ENCODE measurements around the gene HMOX1. TPM values are rescaled to one million over a fixed set of nuclear protein-coding genes. Genes with fewer than 3 reads are reported as not detected.
A peak's percentile ranks its signal among the peaks of the same experiment; 100 is the strongest.

HMOX1 gene
- total and polyA plus RNA-seq, 11 donors, result 2.4 to 126 (median 4.8) TPM

- H3K27me3 ChIP-seq, result no peaks in the 10 kb centered on the region
- H3K4me1 ChIP-seq, result peaks cover 0 to 7% (median 1%) of the 10 kb centered on the region in 12 donors
- H3K36me3 ChIP-seq, result peaks cover 0 to 81% (median 53%) of the 10 kb centered on the region in 9 donors
- no peak overlapping the region for H3K4me3 ChIP-seq
- DNase-seq (peak in 2 of 5 donors; percentile 15 to 61), ATAC-seq (no peak)
- intact Hi-C loops (cut with DNase I), result loop anchor here in 2 of 10 donors (5.0 to 10.0 kb wide), 3 partner anchors 237 to 777 kb away; no protein-coding TSS in a partner anchor
- 92 to 95% (median 94%) methylated on average over 13 to 14 of the region's 14 CpGs for WGBS, 4 donors
- no peaks in the 10 kb centered on the region for H3K9me3 ChIP-seq
- no peak for TF ChIP-seq CTCF (IDR thresholded peaks at IDR 0.05)
- TF ChIP-seq POLR2A (IDR thresholded peaks at IDR 0.05), result no peak
- H3K27ac ChIP-seq, result no peak overlapping the region
Observed at GRCh38 chr22:35344956-35345690, 35.8 kb upstream of the HMOX1 start.

GRCh38 chr22:35345808-35346505, 34.9 kb upstream of the HMOX1 start:
- Histone ChIP-seq H3K27ac (no peak overlapping the region), H3K36me3 (peaks cover 0 to 72% (median 45%) of the 10 kb centered on the region in 9 donors), H3K9me3 (no peaks in the 10 kb centered on the region), H3K4me3 (no peak overlapping the region), H3K27me3 (no peaks in the 10 kb centered on the region), H3K4me1 (peaks cover 0 to 14% (median 8%) of the 10 kb centered on the region in 12 donors)
- ATAC-seq (no peak), DNase-seq (peak in 2 of 5 donors; percentile 16 to 25)
- 89 to 97% (median 94%) methylated on average over 7 to 11 of the region's 11 CpGs for WGBS, 4 donors
- intact Hi-C loops (cut with DNase I), result loop anchor here in 2 of 10 donors (5.0 to 10.0 kb wide), 3 partner anchors 236 to 776 kb away; no protein-coding TSS in a partner anchor
- no peak for TF ChIP-seq POLR2A (IDR thresholded peaks at IDR 0.05)

GRCh38 chr22:35346596-35347220, 34.2 kb upstream of the HMOX1 start:
- peak in 2 of 5 donors; percentile 13 to 46 for DNase-seq
- H3K27me3 ChIP-seq, result no peaks in the 10 kb centered on the region
- H3K4me3 ChIP-seq, result no peak overlapping the region
- H3K9me3 ChIP-seq, result no peaks in the 10 kb centered on the region
- ATAC-seq, result no peak
- 89 to 95% (median 91%) methylated on average over 10 to 19 of the region's 19 CpGs for WGBS, 4 donors
- TF ChIP-seq POLR2A (IDR thresholded peaks at IDR 0.05) (no peak), CTCF (IDR thresholded peaks at IDR 0.05) (no peak)
- no peak overlapping the region for H3K27ac ChIP-seq
- H3K36me3 ChIP-seq, result peaks cover 0 to 65% (median 37%) of the 10 kb centered on the region in 9 donors
- intact Hi-C loops (cut with DNase I), result loop anchor here in 2 of 10 donors (5.0 to 10.0 kb wide), 3 partner anchors 236 to 776 kb away; no protein-coding TSS in a partner anchor
- H3K4me1 ChIP-seq, result peaks cover 0 to 22% (median 11%) of the 10 kb centered on the region in 12 donors

- DNase-seq (peak in 2 of 5 donors; percentile 23 to 46), ATAC-seq (no peak)
- H3K36me3 ChIP-seq, result peaks cover 0 to 57% (median 33%) of the 10 kb centered on the region in 9 donors
- peaks cover 0 to 28% (median 11%) of the 10 kb centered on the region in 12 donors for H3K4me1 ChIP-seq
- H3K27me3 ChIP-seq, result no peaks in the 10 kb centered on the region
- H3K9me3 ChIP-seq, result no peaks in the 10 kb centered on the region
- no peak for TF ChIP-seq POLR2A (IDR thresholded peaks at IDR 0.05)
- TF ChIP-seq CTCF (IDR thresholded peaks at IDR 0.05), result no peak
- 86 to 91% (median 91%) methylated on average over 9 to 10 of the region's 10 CpGs for WGBS, 4 donors
- H3K27ac ChIP-seq, result no peak overlapping the region
- intact Hi-C loops (cut with DNase I), result loop anchor here in 2 of 10 donors (5.0 to 10.0 kb wide), 3 partner anchors 235 to 775 kb away; no protein-coding TSS in a partner anchor
- H3K4me3 ChIP-seq, result no peak overlapping the region
Observed at GRCh38 chr22:35347462-35347861, 33.4 kb upstream of the HMOX1 start.

Measured in heart left ventricle (tissue), 16 donors.